K562 (cell line): ENCODE results near the gene GAA. TPM values are rescaled to one million over a fixed set of nuclear protein-coding genes. Genes with fewer than 3 reads are reported as not detected.

Source experiments
- ATAC-seq: fragments of 200-7000 bp; cut with Tn5 transposase; 3 replicates; pipeline ENCODE4 v1.9.1; 2020; ENCODE audit warnings: moderate library complexity
- BruUV-seq: library from RNA; stranded (reverse); fragments of 400-500 nt; replicated peaks from 2 replicates; lab custom pipeline; 2021; lab: Mats Ljungman, UMichigan
- CTCF ChIA-PET: fragments of 300-600 bp; formaldehyde crosslinking; extraction: SDS; loops from one replicate; lab custom pipeline; 2021; ENCODE audit warnings: low intra/inter-chr PET ratio; lab: Yijun Ruan, JAX
- POLR2A ChIA-PET: fragments of 300-600, 350-650 bp; sonication (Branson Sonifier 250); formaldehyde crosslinking; extraction: SDS; loops from one replicate; lab custom pipeline; 2021; ENCODE audit warnings: antibody characterized with exemption, inconsistent platforms; lab: Yijun Ruan, JAX
- DNase-seq, 4 experiments: peaks; one replicate each; pipeline versions ENCODE4 v3.0.0 to v3.0.0-alpha.2; 2011 to 2018; ENCODE audit warnings: low spot score in 3 of 4, mixed read lengths in 3 of 4; ENCODE audit errors: extremely low read depth in 1 of 4
- FAIRE-seq: peaks from 2 replicates; lab custom pipeline; 2011; peaks lifted over from hg19 to GRCh38; lab: Jason Lieb, UNC
- H2AFZ ChIP-seq: 2 replicates; pipeline ENCODE4 v1.6.0; 2011; ENCODE audit warnings: low read depth, low read length, control low read depth, inconsistent platforms
- H3K27ac ChIP-seq: fragments of 200-600 bp; 3 replicates; pipeline ENCODE4 v1.8.0; 2011; ENCODE audit warnings: low read depth, mild to moderate bottlenecking, control low read depth, inconsistent platforms, low read length, moderate library complexity, mixed read lengths; ENCODE audit errors: extremely low read depth
- H3K27me3 ChIP-seq, 2 experiments: fragments of 300-600 bp in 1 of 2; 2 replicates in 1 of 2; 3 replicates in 1 of 2; pipeline versions ENCODE4 v1.6.0 to v1.8.0; 2011; ENCODE audit warnings: inconsistent platforms in 2 of 2, low read length in 2 of 2, mild to moderate bottlenecking in 1 of 2, mixed read lengths in 1 of 2, moderate library complexity in 1 of 2; ENCODE audit not compliant: control insufficient read depth in 2 of 2, insufficient read depth in 2 of 2
- H3K36me3 ChIP-seq: fragments of 300-600 bp; 3 replicates; pipeline ENCODE4 v1.8.0; 2011; ENCODE audit warnings: mild to moderate bottlenecking, low read length, inconsistent platforms; ENCODE audit not compliant: control insufficient read depth, insufficient read depth
- H3K4me1 ChIP-seq, 2 experiments: fragments of 200-600 bp in 1 of 2; replicated peaks in 1 of 2; 2 replicates in 1 of 2; 3 replicates in 1 of 2; pipeline versions ENCODE4 v1.5.1 to v1.8.0; 2011; ENCODE audit warnings: inconsistent platforms in 2 of 2, low read length in 2 of 2, mild to moderate bottlenecking in 1 of 2, mixed read lengths in 1 of 2, moderate library complexity in 1 of 2; ENCODE audit not compliant: control insufficient read depth in 2 of 2, insufficient read depth in 2 of 2
- H3K4me2 ChIP-seq: 2 replicates; pipeline ENCODE4 v1.6.1; 2011; ENCODE audit warnings: low read length, control low read depth, inconsistent platforms, mixed read lengths; ENCODE audit not compliant: insufficient read depth
- H3K4me3 ChIP-seq: fragments of 200-600 bp; sonication (generic), shearing (Covaris generic); 2 replicates; pipeline ENCODE4 v1.5.1; 2016; ENCODE audit warnings: control low read depth, inconsistent platforms
- H3K79me2 ChIP-seq: fragments of 200-600 bp; 3 replicates; pipeline ENCODE4 v1.8.0; 2011; ENCODE audit warnings: low read length, inconsistent platforms; ENCODE audit not compliant: control insufficient read depth, insufficient read depth
- H3K9ac ChIP-seq, 2 experiments: 2 replicates each; pipeline versions ENCODE4 v1.6.0 to v1.6.1; 2011; ENCODE audit warnings: low read depth in 2 of 2, low read length in 2 of 2, control low read depth in 1 of 2, inconsistent platforms in 1 of 2, mild to moderate bottlenecking in 1 of 2, mixed read lengths in 1 of 2; ENCODE audit not compliant: insufficient read depth in 1 of 2
- H3K9me1 ChIP-seq: one replicate; pipeline ENCODE4 v1.6.0; 2011; ENCODE audit warnings: inconsistent platforms, mild to moderate bottlenecking, low read length, moderate library complexity; ENCODE audit not compliant: control insufficient read depth, insufficient read depth
- H3K9me3 ChIP-seq: replicated peaks from 2 replicates; pipeline ENCODE4 v1.5.1; 2011; ENCODE audit warnings: low read depth, low read length, inconsistent platforms; ENCODE audit not compliant: control insufficient read depth, insufficient read depth
- H4K20me1 ChIP-seq: replicated peaks from 2 replicates; pipeline ENCODE4 v1.6.1; 2011; ENCODE audit warnings: low read length, inconsistent platforms, mixed read lengths; ENCODE audit not compliant: control insufficient read depth, insufficient read depth
- COPS2 ChIP-seq: fragments of 450-650 bp; conservative IDR thresholded peaks from 2 replicates; pipeline ENCODE4 v1.6.1; 2016; ENCODE audit warnings: mild to moderate bottlenecking, moderate library complexity
- HIVEP1 ChIP-seq: fragments of 250-450 bp; sonication (Bioruptor Pico); IDR thresholded peaks from 2 replicates; pipeline ENCODE4 v1.4.0; 2020; ENCODE audit warnings: mild to moderate bottlenecking
- ZNF79 ChIP-seq: fragments of 250-450 bp; sonication (Bioruptor Pico); IDR thresholded peaks from 2 replicates; pipeline ENCODE4 v1.4.0; 2020; ENCODE audit warnings: low read depth, mild to moderate bottlenecking, moderate library complexity
- WGBS: fragments of 100-300 bp; shearing (Covaris generic); methylation state at CpG from one replicate; pipeline ENCODE4 v1.1.6; 2016; ENCODE audit warnings: low coverage, mixed read lengths; ENCODE audit not compliant: insufficient coverage; ENCODE audit errors: missing lambda C conversion rate; 5-methylcytosine and 5-hydroxymethylcytosine counted together
- in situ Hi-C: fragments of 300-500 bp; cut with MboI; formaldehyde crosslinking; loops from 4 replicates; pipeline ENCODE4 v1.15.0; 2018; ENCODE audit warnings: inconsistent platforms, mixed read lengths
- intact Hi-C: fragments of 100-400 bp; cut with micrococcal nuclease; formaldehyde crosslinking; loops from 2 replicates; pipeline ENCODE4 v1.14.2; 2022
- polyA plus RNA-seq, 8 experiments: library from polyadenylated mRNA; depleted of rRNA in 4 of 8; stranded (reverse) in 5 of 8; unstranded in 3 of 8; fragments of >200 nt; fragmentation: Nextera tagmentation in 2 of 8; fragmentation: Illumina TruSeq in 1 of 8; extraction: Ambion mirVana in 2 of 8; extraction: Trizol in 1 of 8; gene quantifications; 2 replicates each; pipeline versions ENCODE4 v1.2.1 to v1.2.3, GENCODE V29; 2011 to 2014; ENCODE audit warnings: inconsistent platforms in 1 of 8, missing spikeins in 1 of 8
- total RNA-seq, 7 experiments: library from RNA; depleted of rRNA in 6 of 7; stranded (reverse); fragments of >200 nt in 6 of 7; fragmentation: Illumina TruSeq in 2 of 7; extraction: Trizol in 2 of 7; gene quantifications; 2 replicates each; pipeline versions ENCODE4 v1.2.1 to v1.2.3, GENCODE V29; 2011 to 2021; ENCODE audit warnings: low replicate concordance in 1 of 7
- TF ChIP-seq, protein P1 (sequence below): fragments of 200-600 bp; sonication (generic); IDR thresholded peaks from one replicate; pipeline ENCODE4 v1.6.1; 2012; ENCODE audit warnings: mild to moderate bottlenecking, low read depth, low read length, inconsistent platforms

Gene GAA
- total and polyA plus RNA-seq, 9 of the 15 experiments (the other 6 are each of a cell fraction or from before 2014, with no cell fraction given): 0.15 to 6.4 (median 1.7) TPM

DNA sequence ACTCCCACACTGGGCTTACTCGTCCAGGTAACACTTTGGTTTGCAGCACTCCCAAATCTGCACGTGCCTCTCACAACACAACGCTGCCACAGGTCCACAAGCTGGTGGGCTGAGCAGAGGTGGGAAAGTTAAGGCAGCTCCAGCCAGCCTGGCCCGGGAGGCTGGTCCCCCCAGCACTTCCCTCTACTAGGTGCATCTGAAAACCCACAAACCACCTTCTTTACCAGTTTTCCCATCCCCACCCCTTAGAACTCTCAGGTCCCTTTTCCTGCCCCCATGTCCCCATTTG lies 1.4 kb upstream of the GAA start:
- Histone ChIP-seq H3K9me1 (no peaks in the 10 kb centered on the region), H3K27me3 (peaks cover 15 to 34% of the 10 kb centered on the region in 2 experiments; a peak in 4 of 5 replicates), H3K9ac (no peak overlapping the region), H3K9me3 (no peaks in the 10 kb centered on the region), H2AFZ (no peak overlapping the region), H3K27ac (no peak overlapping the region), H3K4me2 (no peak overlapping the region), H3K4me1 (peaks cover 6 to 44% of the 10 kb centered on the region in 2 experiments; a peak in 4 of 5 replicates), H3K4me3 (no peak overlapping the region), H3K79me2 (no peaks in the 10 kb centered on the region), H4K20me1 (0 out of 2 replicates have a peak, but pooled peaks cover 2% of the 10 kb centered on the region)
- 47% methylated on average over 4 of the region's 4 CpGs for WGBS
- BruUV-seq: no TSS peak
- ATAC-seq: no peak
- in situ Hi-C loops: no loop called here
- FAIRE-seq: no peak
- ChIA-PET CTCF (no interaction called here), POLR2A (interaction anchor here (0.6 kb wide), 1 partner anchor 155 kb away, joined by 3 read pairs; no protein-coding TSS in a partner anchor)
- intact Hi-C loops: loop anchor here (10.0 kb wide), 1 partner anchor 85 kb away; no protein-coding TSS in a partner anchor
- DNase-seq: no peak
- TF ChIP-seq, protein P1, sequence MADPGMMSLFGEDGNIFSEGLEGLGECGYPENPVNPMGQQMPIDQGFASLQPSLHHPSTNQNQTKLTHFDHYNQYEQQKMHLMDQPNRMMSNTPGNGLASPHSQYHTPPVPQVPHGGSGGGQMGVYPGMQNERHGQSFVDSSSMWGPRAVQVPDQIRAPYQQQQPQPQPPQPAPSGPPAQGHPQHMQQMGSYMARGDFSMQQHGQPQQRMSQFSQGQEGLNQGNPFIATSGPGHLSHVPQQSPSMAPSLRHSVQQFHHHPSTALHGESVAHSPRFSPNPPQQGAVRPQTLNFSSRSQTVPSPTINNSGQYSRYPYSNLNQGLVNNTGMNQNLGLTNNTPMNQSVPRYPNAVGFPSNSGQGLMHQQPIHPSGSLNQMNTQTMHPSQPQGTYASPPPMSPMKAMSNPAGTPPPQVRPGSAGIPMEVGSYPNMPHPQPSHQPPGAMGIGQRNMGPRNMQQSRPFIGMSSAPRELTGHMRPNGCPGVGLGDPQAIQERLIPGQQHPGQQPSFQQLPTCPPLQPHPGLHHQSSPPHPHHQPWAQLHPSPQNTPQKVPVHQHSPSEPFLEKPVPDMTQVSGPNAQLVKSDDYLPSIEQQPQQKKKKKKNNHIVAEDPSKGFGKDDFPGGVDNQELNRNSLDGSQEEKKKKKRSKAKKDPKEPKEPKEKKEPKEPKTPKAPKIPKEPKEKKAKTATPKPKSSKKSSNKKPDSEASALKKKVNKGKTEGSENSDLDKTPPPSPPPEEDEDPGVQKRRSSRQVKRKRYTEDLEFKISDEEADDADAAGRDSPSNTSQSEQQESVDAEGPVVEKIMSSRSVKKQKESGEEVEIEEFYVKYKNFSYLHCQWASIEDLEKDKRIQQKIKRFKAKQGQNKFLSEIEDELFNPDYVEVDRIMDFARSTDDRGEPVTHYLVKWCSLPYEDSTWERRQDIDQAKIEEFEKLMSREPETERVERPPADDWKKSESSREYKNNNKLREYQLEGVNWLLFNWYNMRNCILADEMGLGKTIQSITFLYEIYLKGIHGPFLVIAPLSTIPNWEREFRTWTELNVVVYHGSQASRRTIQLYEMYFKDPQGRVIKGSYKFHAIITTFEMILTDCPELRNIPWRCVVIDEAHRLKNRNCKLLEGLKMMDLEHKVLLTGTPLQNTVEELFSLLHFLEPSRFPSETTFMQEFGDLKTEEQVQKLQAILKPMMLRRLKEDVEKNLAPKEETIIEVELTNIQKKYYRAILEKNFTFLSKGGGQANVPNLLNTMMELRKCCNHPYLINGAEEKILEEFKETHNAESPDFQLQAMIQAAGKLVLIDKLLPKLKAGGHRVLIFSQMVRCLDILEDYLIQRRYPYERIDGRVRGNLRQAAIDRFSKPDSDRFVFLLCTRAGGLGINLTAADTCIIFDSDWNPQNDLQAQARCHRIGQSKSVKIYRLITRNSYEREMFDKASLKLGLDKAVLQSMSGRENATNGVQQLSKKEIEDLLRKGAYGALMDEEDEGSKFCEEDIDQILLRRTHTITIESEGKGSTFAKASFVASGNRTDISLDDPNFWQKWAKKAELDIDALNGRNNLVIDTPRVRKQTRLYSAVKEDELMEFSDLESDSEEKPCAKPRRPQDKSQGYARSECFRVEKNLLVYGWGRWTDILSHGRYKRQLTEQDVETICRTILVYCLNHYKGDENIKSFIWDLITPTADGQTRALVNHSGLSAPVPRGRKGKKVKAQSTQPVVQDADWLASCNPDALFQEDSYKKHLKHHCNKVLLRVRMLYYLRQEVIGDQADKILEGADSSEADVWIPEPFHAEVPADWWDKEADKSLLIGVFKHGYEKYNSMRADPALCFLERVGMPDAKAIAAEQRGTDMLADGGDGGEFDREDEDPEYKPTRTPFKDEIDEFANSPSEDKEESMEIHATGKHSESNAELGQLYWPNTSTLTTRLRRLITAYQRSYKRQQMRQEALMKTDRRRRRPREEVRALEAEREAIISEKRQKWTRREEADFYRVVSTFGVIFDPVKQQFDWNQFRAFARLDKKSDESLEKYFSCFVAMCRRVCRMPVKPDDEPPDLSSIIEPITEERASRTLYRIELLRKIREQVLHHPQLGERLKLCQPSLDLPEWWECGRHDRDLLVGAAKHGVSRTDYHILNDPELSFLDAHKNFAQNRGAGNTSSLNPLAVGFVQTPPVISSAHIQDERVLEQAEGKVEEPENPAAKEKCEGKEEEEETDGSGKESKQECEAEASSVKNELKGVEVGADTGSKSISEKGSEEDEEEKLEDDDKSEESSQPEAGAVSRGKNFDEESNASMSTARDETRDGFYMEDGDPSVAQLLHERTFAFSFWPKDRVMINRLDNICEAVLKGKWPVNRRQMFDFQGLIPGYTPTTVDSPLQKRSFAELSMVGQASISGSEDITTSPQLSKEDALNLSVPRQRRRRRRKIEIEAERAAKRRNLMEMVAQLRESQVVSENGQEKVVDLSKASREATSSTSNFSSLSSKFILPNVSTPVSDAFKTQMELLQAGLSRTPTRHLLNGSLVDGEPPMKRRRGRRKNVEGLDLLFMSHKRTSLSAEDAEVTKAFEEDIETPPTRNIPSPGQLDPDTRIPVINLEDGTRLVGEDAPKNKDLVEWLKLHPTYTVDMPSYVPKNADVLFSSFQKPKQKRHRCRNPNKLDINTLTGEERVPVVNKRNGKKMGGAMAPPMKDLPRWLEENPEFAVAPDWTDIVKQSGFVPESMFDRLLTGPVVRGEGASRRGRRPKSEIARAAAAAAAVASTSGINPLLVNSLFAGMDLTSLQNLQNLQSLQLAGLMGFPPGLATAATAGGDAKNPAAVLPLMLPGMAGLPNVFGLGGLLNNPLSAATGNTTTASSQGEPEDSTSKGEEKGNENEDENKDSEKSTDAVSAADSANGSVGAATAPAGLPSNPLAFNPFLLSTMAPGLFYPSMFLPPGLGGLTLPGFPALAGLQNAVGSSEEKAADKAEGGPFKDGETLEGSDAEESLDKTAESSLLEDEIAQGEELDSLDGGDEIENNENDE: no peak
- TF ChIP-seq ZNF79 (CRISPR knock-in tag) (no peak), COPS2 (no peak), HIVEP1 (CRISPR knock-in tag) (no peak)
- TF ChIP-seq, all 486 proteins: peak for 0
- H3K36me3 ChIP-seq: no peaks in the 10 kb centered on the region
